ENCODE results near the gene PLAA.
"Not testable (repeated sequence)": the region's sequence is repeated elsewhere in the genome, so short reads cannot be mapped to it uniquely, and the experiment has no call there.

The PLAA gene

DNA sequence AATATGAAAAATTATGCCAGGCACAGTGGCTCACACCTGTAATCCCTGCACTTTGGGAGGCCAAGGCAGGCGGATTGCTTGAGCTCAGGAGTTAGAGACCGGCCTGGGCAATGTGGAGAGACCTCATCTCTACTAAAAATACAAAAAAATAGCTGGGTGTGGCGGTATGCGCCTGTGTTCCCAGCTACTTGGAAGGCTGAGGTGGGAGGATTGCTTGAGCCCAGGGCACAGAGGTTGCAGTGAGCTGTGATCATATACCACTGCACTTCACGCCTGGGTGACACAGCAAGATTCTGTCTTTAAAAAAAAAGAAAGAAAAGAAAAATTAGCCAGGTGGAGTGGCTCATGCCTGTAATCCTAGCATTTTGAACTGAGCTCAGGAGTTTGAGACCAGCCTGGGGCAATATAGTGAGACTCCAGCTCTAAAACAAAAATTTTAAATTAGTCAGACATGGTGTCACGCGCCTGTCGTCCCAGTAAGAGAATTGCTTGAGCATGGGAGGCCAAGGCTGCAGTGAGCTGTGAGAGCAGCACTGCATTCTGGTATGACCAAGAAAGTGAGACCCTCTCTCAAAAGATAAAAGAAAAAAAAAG, 18.0 kb downstream of the PLAA start:
- no peak for FAIRE-seq

DNA sequence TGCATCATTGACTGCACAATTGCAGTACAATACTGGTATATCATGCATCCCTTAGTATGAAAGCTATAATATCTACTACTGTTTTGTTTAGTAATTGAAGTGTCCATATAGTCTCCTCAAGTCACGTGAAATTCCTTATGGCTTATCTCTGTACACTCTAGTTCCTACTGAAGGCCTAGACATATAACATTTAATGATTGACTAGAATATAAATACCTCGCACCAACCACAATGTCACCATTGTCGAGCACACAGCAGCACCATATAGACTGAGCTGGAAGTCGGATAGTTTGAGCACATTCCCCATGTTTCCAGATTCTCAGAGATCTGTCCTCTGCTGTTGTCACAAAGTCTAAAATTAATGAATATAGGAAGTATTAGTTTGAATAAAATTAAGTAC, 21.4 kb downstream of the PLAA start:
- no peak for FAIRE-seq

DNA sequence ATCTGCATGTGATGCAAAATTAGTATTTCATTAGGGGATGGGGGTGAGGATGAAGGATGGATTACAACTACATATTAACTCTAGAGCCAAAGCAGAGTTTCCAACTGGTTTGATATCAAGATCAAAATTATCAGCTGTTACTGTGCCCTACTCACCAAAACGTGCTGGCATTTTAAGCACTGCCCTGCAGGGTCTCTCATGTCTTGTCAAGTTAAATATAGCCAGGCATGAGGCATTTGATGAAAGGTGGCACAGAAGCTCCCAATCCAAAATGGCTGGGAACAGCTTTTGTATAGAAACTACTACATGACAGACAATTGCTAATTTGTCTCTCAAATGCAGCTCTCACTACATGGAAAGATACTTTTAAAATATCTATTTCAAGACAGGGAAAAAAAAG, 27.3 kb downstream of the PLAA start:
- FAIRE-seq = no peak

DNA sequence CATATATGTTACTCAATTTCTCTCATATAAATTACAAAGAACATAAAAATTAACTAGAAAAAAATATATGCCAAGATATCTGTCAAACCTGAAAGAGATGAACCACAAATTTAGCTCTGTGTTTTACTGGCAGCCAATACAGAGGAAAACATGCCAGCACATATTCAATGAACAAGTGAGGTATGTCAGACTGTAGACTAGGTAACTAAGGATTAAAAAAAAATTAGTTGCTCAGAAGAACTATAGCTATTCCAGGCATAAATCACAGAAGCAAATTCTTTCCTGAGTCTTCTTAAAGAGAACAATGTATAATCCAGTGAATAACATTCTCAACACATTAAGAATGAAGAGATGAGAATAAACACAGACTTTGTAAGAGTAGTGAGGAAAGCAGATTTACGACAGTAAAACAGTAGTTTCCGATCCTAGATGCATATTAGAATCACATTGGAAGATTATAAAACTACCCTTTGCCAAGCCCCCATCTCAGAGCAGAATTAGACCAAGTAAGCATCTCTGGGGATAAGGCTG, 33.8 kb downstream of the PLAA start:
- FAIRE-seq = no peak

DNA sequence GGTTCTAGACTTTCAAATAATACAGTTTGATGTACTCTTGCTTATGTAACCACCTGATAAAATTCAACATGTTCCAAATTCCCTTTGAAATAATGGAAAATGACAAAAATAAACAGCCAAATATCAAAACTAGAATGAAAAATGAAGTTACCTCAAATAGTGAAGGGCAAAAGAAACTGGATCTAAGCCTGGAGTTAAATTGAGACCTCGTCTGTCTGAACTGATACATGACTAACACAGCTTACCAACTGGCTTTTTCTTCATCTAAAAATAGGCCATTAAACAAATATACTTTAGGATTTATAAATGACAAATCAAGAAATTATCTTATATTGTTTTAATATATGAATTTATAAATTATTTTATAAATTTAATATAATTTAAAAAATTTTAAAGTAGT, 42.4 kb downstream of the PLAA start:
- FAIRE-seq = peak; percentile 93

DNA sequence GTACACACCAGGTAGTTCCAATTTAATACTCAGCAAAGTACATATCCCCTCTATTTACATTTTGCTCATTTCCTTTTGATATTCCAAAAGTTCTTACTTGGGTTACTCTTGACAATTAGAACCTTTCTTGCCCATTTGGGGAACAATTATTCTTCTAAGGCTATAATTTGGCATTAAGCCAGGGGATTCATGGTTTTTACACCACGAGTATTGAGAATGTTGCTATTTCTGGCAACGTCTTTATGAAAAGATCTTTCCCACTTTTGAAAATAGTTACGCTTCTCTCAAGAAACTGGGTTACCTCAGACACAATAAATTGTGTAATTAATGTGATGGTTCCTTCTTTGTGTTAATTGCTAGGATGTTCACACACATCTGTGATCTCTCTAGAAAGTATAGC, 43.0 kb downstream of the PLAA start:
- FAIRE-seq = no peak

DNA sequence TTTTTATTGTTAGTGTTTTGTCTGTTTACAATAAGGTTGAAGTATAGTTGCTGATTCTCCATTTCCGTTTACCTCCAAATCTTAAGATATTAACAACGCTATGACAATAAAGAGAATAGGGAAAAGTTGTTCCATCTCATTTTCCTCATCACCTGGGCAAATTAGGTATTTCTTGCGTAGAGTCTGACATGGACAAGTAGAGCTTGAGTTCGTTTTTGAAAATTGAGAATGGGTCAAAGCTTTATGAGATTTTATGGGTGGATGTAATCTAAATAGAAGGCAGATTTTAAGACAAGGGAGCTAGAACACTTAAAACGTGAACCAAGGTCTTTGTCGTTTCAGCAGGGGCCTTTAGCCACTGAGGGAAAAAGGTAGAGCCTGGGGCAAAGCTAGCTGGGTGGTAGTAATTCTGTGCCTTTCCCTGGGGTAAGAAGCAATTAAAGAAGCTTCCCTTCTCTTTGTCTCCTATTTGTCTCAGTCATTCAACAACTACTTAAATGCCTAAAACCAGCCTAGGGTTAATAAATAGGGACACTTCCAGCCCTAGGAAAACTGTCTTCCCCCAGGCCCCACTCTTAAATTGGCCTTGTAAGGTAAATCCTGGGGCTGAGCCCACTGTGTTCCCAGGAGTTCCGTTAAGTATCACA, 53.9 kb downstream of the PLAA start:
- no peak for FAIRE-seq

DNA sequence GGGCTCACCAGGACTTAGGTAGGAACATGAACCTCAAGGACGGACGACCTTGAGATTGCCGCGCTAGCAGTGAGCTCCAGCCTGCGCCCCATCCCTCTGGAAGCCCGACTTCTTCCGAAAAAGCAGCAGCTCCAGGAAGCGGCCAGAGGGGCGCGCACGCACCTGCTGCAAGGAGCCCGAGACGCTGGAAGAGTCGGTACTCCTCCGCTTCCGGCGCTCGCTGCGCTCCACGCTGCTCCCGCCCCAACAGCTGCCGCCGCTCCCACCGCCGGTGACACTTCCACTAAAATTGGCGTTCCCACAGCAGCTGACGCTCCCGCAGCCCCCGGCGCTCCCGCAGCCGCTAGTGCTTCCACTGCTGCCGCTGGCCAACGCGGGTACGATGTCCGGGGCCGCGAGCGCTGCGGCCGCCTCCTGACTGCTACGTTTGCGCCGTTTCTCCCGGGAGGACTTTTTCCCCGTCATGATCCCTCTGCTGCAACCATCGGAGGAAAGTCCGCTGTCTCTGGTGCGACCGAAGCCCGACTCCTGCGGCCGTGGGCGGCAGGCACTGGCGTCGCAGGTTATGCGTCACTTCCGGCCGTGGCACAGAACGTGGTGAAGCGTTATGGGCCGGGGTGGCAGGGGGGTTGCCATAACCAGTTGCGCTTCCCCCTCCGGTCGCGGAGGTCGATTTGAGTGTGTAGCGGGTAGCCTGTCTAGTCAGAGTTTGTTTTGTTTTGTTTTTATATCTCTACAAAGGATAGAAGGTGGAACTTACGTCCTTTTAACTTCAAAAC, 54.6 kb downstream of the PLAA start, which contains the start of gene CAAP1:
Gene CAAP1 (minus strand): TSS at position 552 of the 779 bp plus-strand sequence. CDS start 87 bp downstream, at position 465.
- FAIRE-seq = peak; percentile 54

DNA sequence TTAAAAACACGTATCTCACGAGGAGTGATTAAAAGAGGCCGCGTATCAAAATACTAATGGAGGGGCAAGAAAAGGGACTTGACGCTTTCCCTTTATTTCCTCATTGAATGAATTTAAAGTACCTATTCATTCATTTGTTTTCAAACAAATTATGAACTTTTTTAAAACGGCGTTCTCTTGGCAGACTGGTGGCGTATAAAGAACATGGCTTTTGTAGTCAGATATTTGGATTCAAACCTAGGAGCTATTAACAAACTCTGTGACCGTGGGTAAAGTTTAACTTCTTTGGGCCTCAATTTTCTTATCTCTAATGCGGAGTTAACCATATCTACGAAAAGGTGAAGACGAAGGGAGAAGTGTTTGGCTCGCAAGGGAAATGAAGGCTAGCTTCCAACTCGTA, 55.3 kb downstream of the PLAA start:
- FAIRE-seq = no peak

DNA sequence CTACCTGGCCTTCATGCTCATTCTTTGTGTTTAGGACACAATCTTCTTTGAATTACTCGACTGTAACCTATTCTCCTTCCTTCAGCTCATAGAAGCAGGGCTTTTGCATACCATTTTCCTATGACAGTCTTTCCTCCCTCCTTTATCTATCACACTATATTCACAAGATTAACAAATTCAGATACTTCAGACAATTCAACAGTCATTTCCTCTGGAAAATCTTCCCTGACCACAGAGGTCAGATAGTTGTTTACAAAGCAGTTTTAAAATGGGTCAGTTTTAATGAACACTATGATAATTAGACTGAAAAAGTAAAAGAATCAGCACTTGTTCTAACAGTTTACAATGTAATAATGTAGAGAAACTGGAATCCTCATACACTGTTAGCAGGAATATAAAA, 58.8 kb downstream of the PLAA start:
- FAIRE-seq = no peak

DNA sequence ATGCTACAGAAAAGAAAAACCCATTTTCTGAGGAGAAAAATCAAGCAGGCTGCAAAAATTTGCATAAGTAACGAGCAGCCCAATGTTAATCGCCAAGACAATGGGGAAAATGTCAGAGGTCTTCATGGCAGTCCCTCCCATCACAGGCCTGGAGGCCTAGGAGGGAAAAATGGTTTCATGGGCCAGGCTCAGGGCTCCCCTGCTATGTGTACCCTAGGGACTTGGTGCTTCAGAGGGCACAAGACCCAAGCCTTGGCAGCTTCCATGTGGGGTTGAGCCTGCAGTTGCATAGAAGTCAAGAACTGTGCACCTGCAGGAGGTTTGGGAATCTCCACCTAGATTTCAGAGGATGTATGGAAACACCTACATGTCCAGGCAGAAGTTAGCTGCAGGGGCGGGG, 64.9 kb downstream of the PLAA start:
- FAIRE-seq = no peak

DNA sequence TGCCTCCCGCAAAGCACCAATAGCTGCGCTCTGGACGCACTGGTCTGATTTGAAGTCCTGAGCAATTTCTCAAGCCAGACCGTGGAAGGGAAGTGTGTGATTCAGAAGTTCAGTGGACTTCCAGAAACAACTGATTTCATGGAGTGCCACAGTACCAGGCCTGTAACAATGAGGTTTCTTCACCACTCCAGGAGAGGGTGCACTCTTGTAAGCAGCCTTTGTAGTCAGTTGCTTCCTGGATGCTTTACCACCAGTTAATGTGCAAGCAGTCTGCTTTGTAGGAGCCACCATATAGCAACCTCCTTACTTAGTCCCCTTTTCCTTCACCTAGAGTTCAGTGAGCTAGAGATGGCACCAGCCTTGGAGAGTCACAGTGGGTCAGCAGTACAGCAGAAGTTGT, 66.8 kb downstream of the PLAA start:
- no peak for FAIRE-seq

DNA sequence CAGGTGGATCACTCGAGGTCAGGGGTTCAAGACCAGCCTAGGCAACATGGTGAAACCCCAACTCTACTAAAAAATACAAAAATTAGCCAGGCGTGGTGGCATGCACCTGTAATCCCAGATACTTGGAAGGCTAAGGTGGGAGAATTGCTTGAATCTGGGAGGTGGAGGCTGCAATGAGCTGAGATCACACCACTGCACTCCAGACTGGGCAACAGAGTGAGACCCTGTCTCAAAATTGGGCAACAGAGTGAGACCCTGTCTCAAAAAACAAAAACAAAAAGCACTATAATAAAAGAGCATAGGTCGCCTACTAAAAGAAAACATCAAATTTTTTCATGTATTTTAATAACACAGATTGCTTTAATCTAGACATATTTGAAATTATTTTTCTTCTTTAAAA, 71.9 kb downstream of the PLAA start:
- not testable (repeated sequence) for FAIRE-seq

DNA sequence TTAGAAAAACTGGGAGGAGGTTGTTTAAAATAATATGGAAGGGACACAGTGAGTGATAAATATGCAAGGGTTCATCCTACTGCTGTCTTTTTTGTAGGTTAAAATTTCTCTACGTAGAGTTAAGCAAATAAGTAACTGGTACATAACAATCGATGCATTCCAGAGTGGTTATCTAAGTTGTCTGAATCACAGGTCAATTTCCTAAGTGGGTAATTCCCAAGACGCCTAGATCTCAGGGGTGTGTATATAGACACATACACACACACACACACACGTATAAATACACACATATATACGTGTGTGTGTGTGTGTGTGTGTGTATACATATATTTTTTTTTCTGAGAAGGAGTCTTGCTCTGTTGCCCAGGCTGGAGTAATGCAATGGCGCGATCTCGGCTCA, 76.8 kb downstream of the PLAA start:
- FAIRE-seq = no peak

DNA sequence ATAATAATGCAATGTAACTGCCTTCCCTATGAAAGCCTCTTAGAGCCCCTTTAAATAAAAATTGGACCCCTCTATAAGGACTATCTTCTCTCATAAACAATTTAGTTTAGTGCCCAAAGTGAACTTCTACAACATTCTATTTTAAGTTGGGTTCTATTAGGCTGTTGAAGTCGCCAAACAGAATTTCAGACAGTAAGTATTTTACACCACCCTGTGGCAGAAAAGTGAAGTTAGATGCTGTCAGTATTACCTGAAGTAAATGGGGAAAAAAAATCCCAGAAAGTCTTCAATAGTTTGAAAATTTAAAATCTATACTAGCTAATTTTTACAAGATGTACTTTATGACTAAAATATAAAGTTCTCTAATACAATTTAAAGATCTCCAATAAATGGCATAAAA, 84.0 kb downstream of the PLAA start:
- peak; percentile 96 for FAIRE-seq

DNA sequence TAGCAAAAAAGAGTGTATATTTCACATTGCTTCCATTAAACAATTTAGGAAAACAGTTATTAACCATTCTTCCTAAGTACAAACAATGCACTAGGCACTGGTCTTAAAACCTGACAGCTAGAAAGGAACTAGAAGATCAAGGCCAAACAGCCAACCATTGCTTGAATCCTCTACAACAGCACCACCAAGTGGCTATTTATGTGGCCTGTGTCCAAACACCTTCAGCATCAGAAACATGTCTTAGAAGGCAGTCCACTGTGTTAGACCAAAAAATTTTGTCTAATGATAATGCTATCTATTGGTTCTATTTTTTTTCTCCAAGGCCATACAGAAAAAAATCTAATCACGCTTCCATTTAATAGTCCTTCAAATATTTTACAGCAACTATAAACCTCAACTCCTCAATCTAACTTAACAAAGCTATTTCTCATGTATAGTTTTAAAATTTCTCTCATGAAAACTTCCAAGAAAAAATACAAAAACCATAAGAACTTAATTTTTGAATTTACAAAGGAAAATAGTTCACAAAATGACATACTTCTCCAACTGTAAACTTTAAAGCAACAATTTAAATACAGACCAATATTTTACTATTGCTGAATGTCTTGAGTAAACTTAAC, 90.5 kb downstream of the PLAA start:
- peak; percentile 52 for FAIRE-seq
